Effector memory CD8-positive, alpha-beta T cell (primary cell): ENCODE measurements around the gene SIRT7.

Source experiments
- ATAC-seq: fragments of 150-1000 bp; cut with Tn5 transposase; replicated peaks from 2 replicates; pipeline ENCODE4 v1.10.0; 2021; ENCODE audit warnings: mild to moderate bottlenecking, moderate library complexity
- DNase-seq, 3 experiments: peaks; one replicate each; pipeline ENCODE4 v3.0.0; 2021
- H3K27ac Mint-ChIP-seq, 2 donors: one replicate each; pipeline ENCODE4 v1.8.0; 2022; ENCODE audit warnings: mild to moderate bottlenecking in 2 of 2, mixed read lengths in 2 of 2, moderate library complexity in 2 of 2
- H3K27me3 Mint-ChIP-seq, 2 donors: one replicate each; pipeline ENCODE4 v1.8.0; 2022; ENCODE audit warnings: mixed read lengths in 2 of 2
- H3K36me3 Mint-ChIP-seq: one replicate; pipeline ENCODE4 v1.8.0; 2022; ENCODE audit warnings: mild to moderate bottlenecking, moderate library complexity, mixed read lengths; ENCODE audit not compliant: insufficient read depth
- H3K4me1 Mint-ChIP-seq, 2 donors: one replicate each; pipeline ENCODE4 v1.8.0; 2022; ENCODE audit warnings: low read depth in 2 of 2, mixed read lengths in 2 of 2
- H3K4me3 Mint-ChIP-seq, 2 donors: one replicate each; pipeline ENCODE4 v1.8.0; 2022; ENCODE audit warnings: mild to moderate bottlenecking in 2 of 2, mixed read lengths in 2 of 2, moderate library complexity in 2 of 2
- H3K9me3 Mint-ChIP-seq, 2 donors: one replicate each; pipeline ENCODE4 v1.8.0; 2022; ENCODE audit warnings: mixed read lengths in 2 of 2

The SIRT7 gene

DNA sequence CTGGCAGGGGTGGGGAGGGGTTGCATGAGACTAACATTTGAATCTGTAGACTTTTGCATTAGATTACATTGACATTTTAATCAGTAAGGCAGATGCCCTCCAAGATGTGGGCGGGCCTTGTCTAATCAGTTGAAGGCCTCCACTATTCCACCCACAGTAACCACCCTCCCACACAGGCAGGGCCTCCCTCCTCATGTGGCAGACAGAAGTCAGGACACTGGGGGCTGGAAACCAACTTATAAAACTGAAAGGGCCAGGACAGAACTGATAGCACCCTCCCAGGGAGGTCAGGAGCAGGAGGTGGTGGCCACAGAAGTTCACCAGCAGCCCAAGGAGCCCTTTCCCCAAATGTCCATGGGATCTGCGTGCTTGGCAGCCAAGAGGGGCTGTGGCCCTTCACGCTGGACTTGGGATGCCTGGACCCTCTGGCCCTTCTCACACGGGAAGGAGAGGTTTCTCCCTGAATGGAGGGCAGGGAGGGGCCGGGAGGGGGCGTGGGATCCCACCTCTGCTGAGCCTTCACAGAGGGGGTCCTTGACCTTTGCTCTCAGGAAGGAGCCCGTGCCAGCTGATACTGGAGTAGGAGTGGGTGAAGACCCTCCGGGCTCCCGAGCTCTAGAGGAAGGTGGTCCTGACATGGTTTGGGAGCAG lies 14.5 kb upstream of the SIRT7 start:
- peaks cover 13% of the 10 kb centered on the region for H3K36me3 Mint-ChIP-seq
- peaks cover 6 to 50% of the 10 kb centered on the region in 2 donors for H3K27me3 Mint-ChIP-seq
- no peak overlapping the region for H3K27ac Mint-ChIP-seq
- H3K4me3 Mint-ChIP-seq = no peak overlapping the region
- no peak for DNase-seq
- H3K9me3 Mint-ChIP-seq = no peaks in the 10 kb centered on the region
- ATAC-seq = no peak
- peaks cover 5% of the 10 kb centered on the region in 2 donors for H3K4me1 Mint-ChIP-seq

DNA sequence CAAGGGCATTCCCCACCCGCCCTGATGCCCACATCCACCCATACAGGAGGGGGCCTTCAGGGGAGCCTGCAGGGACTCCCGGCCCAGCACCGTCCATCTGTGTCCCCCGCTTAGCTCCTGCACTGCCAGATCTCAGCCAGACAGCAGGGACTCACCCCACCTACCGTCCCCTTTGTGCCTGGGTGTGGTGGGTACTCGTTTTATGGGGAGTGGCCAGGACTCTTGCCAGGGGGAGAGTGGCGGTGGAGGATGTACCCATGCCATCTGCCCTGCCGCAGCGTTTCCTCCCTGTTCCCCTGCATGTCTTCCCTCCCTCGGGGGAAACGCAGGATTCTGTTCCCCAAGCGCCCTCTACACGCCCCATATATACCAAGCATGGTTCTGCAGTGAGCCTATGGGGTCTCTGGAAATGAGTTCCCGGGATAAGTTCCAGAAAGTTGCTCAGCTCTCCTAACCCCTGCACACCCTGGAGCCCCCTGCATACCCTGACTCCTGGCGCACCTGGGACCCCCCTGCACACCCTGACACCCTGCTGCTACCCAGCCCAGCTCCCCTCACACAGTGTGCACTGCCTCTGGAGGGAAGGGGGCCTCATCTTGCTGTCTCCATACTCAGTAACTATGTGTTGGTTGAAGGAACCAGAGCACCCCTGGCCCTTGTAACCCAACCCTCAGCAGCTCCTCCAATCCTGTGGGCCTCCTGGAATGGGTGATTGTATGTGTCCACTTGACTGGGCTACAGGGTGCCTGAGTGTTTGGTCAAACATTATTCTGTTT lies 13.8 kb upstream of the SIRT7 start:
- H3K27ac Mint-ChIP-seq = no peak overlapping the region
- H3K36me3 Mint-ChIP-seq = peaks cover 14% of the 10 kb centered on the region
- peaks cover 5% of the 10 kb centered on the region in 2 donors for H3K4me1 Mint-ChIP-seq
- H3K27me3 Mint-ChIP-seq = peaks cover 6 to 50% of the 10 kb centered on the region in 2 donors
- DNase-seq = no peak
- H3K4me3 Mint-ChIP-seq = no peak overlapping the region
- no peak for ATAC-seq
- H3K9me3 Mint-ChIP-seq = no peaks in the 10 kb centered on the region

DNA sequence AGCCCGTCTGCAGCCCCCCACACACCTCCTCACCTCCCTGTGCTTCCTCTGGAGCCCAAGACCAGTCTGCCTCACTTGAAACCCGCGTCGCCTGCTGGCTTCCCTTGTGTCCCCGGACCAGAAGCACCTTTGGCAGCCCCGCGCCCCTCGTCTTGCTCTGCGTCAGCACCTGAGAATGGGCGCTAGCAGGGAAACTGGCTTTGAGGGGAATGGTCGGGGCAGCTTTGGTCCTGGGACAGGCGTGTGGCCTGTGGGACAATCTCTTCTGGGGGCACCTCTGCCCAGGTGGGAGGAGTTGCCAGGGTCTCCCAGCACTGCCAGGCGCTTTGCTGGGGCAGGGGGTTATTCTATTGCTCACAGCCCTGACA lies 13.2 kb upstream of the SIRT7 start:
- peak overlapping the region in 1 of 2 donors; percentile 24 for H3K4me3 Mint-ChIP-seq
- H3K27ac Mint-ChIP-seq = no peak overlapping the region

DNA sequence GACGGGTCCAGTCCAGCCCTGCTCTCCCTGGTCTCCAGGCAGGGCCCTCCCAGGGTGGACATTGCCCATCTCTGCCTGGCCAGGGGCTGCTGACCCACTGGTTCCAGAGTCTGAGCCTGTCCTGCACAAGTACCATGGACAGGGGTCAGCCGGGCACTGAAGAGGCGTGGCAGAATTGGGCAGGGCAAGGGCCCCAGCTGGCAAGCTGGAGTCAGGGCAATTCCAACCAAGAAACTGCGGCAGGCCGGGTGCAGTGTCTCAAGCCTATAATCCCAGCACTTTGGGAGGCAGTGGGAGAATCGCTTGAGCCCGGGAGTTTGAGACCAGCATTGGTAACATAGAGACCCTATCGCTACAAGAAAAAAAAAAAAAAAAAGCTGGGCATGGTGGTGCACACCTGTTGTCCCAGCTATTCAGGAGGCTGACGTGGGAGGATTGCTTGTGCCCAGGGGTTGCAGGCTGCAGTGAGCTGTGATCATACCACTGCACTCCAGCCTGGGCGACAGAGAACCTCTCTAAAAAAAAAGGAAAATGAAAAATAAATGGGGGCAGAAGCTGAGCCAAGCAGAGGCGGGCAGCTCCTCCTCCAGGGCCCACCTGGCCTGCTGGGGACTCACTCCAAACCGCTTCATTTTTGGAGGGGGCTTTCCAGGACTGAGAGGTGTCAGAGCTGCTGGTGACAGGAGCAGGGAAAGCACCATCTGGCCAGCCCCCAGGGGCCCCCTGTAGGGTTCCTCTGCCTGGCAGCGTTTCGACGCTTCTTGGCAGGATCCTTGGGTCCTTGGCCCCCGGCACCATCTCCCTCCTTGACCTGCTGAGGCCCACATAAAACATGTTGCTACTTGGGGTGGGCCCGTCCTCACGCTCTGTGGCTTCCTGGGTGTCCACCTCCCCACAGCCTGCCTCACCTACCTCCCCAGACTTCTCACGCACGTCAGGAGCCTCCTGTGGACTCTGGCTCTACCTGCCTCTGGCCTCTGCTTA lies 12.5 kb upstream of the SIRT7 start:
- peak overlapping the region in 1 of 2 donors; percentile 24 for H3K4me3 Mint-ChIP-seq
- ATAC-seq (no peak), DNase-seq (no peak)
- H3K27ac Mint-ChIP-seq = no peak overlapping the region
- H3K9me3 Mint-ChIP-seq = no peaks in the 10 kb centered on the region
- H3K36me3 Mint-ChIP-seq = peaks cover 21% of the 10 kb centered on the region
- H3K4me1 Mint-ChIP-seq = peaks cover 9 to 11% of the 10 kb centered on the region in 2 donors
- peaks cover 6 to 50% of the 10 kb centered on the region in 2 donors for H3K27me3 Mint-ChIP-seq

More for the DNA sequence above, 13.2 kb upstream of the SIRT7 start:
- peaks cover 19% of the 10 kb centered on the region for H3K36me3 Mint-ChIP-seq
- peaks cover 6 to 50% of the 10 kb centered on the region in 2 donors for H3K27me3 Mint-ChIP-seq
- ATAC-seq = no peak
- H3K4me1 Mint-ChIP-seq = peaks cover 7 to 9% of the 10 kb centered on the region in 2 donors
- no peak for DNase-seq
- no peaks in the 10 kb centered on the region for H3K9me3 Mint-ChIP-seq

DNA sequence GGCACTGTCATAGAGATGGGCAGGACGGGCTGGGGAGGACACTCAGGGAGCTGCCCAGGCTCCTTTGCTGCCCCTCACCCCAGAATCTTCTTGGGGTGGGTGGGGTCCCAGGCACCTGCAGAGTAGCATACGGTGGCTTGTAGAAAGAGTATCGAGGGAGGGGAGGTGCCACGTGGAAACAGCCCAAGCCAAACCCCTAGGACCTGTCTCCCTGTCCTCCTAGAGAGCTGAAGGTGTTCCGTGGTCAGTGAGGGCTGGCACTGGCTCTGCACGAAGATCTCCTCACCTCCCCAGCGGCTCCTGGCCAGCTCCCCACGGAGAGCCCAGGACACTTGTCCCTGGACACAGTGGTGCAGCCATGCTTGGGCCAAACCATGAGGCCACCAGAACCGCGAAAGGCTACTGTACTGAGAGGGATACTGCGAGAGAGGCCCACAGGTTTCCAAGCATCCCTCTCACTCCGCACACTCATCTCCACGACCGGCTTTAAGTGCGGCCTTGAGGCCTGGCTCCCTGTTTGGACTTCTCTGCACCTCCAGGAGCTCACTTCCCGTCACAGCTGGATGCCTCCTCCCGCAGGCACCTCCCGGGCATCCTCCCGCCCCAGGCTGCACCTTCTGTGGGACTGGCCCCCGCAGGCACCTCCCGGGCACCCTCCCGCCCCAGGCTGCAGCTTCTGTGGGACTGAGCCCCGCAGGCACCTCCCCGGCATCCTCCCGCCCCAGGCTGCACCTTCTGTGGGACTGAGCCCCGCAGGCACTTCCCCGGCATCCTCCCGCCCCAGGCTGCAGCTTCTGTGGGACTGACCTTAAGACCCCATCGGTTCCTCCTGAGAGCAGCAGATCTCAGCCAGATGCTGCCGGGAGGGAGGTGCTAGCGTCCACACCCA lies 11.5 kb upstream of the SIRT7 start:
- ATAC-seq = no peak
- DNase-seq = no peak
- Mint-ChIP-seq H3K4me3 (peak overlapping the region in 1 of 2 donors; percentile 48), H3K4me1 (peaks cover 9 to 11% of the 10 kb centered on the region in 2 donors), H3K27ac (peak overlapping the region in 1 of 2 donors; percentile 87), H3K9me3 (no peaks in the 10 kb centered on the region), H3K36me3 (peaks cover 23% of the 10 kb centered on the region), H3K27me3 (peaks cover 6 to 50% of the 10 kb centered on the region in 2 donors)

DNA sequence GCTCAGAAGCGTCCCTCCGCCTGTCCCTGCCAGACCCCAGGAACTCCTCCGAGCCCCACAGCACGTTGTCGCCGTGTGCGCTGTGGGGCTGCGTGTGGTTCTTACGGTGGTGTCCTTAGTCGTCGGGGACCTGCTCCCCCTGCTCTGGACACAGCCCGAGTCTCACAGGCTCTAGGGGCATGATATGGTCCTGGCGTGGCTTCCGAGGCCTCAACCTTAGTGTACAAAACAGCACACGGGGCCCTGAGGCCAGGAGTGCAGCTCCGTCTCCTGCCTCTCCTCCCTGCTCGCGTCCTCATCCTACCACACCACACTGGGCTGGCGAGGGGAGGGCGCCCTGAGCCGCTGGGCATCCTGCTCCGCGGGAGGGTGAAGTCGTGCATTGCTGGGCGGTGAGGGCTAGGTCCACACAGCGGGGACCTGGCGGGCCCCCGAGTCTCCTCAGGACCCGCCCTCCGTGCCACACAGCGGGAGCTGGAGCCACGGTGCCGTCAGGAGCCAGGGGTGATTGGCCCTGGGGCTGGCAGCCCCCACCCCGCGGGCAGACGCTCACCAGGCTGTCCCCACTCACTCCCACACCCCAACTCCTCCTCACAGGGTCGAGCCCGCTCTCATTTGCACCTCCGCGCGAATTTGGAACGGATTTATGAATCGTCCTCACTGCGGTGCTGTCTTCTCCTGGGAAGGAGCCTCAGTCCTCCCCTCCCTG lies 10.7 kb upstream of the SIRT7 start:
- H3K27me3 Mint-ChIP-seq = peaks cover 2 to 45% of the 10 kb centered on the region in 2 donors
- H3K27ac Mint-ChIP-seq = peak overlapping the region in 1 of 2 donors; percentile 87
- peak overlapping the region; percentile 52 to 63 for H3K4me3 Mint-ChIP-seq
- no peak for ATAC-seq
- peaks cover 9% of the 10 kb centered on the region in 2 donors for H3K4me1 Mint-ChIP-seq
- peaks cover 23% of the 10 kb centered on the region for H3K36me3 Mint-ChIP-seq
- no peak for DNase-seq
- no peaks in the 10 kb centered on the region for H3K9me3 Mint-ChIP-seq

DNA sequence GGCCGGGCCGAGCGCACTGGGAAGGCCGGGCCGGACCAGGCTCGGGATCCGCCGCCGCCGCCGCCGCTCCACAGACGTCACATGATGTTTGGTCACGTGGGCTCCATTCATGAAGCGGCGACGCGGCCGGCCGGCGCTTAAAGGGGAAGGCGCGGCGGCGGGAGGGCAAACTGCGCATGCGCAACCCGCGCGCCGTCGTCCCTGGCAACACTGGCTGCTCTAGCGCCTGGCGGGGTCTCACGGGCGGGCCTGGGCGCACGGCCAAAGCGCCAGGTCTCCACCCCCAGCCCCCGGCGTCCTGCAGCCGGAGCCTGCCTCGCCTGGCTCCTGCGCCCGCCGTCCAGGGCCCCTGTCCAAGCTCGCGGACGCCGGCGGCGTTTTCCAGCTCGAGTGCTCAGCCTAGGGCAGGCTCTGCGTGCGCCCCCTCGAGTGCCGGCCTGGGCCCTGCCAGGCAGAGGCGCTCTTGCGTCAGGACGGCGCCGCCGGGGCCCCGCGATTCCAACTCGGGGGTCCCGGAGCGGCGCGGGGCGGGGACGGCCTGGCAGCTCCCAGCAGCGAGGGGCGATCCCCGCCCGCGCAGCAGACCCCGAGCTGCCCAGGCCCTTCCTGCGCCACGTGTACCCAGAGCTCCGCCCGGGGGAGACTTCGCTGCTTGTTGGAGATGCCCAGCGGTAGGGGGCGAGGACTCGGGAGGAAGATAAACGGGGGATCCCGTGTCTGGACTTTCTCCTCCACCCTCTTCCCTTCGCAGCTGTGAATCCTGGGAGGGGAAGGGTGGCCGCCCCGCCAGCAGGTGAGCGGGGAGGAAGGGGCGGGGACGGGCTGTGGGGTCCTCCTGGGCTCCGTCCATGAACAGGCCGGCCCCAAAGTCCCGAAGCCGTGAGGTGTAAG lies 9.9 kb upstream of the SIRT7 start, which contains the start of gene MAFG:
Gene MAFG (minus strand): TSS at position 83 of the 891 bp plus-strand sequence. CDS start 4,550 bp downstream, outside the sequence.
- peaks cover 6 to 7% of the 10 kb centered on the region in 2 donors for H3K4me1 Mint-ChIP-seq
- peak within 1 kb of the TSS; percentile 84 to 87 for H3K27ac Mint-ChIP-seq
- peaks cover 0 to 40% of the 10 kb centered on the region in 2 donors for H3K27me3 Mint-ChIP-seq
- DNase-seq = peak; percentile 84 to 86 (median 85)
- peak within 1 kb of the TSS; percentile 77 to 80 for H3K4me3 Mint-ChIP-seq
- H3K36me3 Mint-ChIP-seq = peaks cover 23% of the 10 kb centered on the region
- H3K9me3 Mint-ChIP-seq = no peaks in the 10 kb centered on the region
- ATAC-seq = peak; percentile 78

DNA sequence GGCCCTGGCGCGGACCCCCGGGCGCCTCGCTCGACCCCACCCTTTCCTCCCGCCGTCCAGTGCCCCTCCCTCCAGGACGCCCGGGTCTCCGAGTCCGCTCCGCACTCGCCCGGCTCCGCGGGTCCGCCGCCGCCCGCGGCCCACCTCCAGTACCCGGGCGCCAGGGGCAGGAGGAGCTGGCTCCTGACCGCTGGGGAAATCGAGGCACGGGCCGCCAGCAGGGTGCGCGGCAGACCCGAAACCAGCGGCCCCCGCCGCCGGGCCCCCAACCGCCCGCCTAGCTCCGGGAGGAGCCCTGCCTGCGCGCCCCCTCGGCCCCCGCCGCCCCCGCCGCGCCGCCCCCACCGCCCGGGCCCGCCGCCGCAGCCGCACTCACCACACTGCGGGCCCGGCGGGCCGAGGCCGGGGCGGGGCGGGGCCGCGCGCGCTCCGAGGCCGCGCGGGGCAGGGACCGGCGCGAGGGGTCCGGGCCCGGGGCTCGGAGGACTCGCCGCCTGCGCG lies 9.2 kb upstream of the SIRT7 start:
- Mint-ChIP-seq H3K4me3 (peak overlapping the region; percentile 77 to 80), H3K27me3 (peaks cover 0 to 36% of the 10 kb centered on the region in 2 donors), H3K9me3 (no peaks in the 10 kb centered on the region), H3K36me3 (peaks cover 23% of the 10 kb centered on the region), H3K27ac (peak overlapping the region in 1 of 2 donors; percentile 72), H3K4me1 (peaks cover 6 to 7% of the 10 kb centered on the region in 2 donors)
- no peak for DNase-seq
- peak; percentile 52 for ATAC-seq

DNA sequence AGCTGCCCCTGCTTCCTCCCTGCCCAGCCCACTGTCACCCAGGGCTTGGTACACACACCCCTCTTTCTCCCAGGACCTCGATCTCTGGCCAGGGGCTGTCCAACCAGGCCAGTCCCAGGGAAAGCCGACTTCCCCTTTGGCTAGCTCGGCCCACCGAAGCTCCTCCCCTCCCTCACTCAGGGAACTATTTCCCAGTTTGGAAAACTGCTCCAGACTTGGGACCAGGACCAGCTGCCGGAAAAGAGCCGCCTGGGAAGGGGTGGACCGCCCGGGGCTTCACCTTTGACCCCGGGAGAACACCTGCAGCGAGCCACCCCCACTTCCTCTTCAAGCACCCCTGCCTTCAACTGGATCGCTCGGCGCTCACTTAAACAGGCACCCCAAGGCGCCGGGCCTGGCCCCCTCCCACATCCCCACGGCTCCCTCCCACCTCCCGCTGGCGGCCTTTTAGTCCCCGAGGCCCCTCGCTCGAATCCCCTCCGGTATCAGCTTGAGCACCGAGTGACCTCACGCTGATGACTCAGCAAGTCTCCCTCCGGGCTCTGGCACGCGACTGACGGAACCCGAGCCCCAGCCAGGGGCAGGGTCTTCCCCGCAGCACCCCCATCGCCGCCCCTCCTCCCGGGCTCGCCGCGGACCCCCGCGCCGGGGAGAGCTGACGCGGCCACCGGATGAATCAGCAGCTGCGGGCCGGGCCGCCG lies 8.6 kb upstream of the SIRT7 start:
- no peak for DNase-seq

DNA sequence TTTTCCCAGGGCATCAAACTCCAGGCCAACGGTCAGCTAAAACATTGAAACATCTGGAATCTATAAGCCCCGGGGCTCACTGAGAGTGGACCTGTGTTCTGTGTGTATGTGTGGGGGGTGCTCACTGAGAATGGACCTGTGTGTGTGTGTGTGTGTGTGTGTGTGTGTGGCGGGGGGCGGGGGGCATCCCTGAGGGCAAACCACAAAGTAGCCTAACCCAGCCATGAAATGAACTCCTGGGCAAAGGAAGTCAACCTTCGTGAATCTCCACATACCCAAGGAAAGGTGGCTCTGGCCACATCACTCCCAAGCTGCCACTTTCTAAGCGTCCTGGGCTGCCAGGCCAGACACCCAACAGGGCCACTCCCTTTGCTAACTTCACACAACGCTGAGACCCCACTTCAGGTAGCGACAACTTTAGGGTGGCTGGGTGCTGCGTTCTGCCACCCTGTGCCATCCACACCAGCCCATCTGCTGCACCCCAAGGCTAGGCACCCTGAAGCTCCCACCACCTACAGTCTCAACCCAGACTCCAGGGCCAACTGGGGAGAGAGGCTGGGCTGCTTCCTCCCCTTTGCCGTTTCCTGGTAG lies 8.0 kb upstream of the SIRT7 start:
- no peak for DNase-seq
- ATAC-seq = no peak
- peaks cover 26% of the 10 kb centered on the region for H3K36me3 Mint-ChIP-seq
- H3K27me3 Mint-ChIP-seq = peaks cover 0 to 24% of the 10 kb centered on the region in 2 donors
- H3K27ac Mint-ChIP-seq = peak overlapping the region; percentile 84 to 87
- H3K9me3 Mint-ChIP-seq = no peaks in the 10 kb centered on the region
- peak overlapping the region; percentile 77 to 80 for H3K4me3 Mint-ChIP-seq
- peaks cover 6 to 7% of the 10 kb centered on the region in 2 donors for H3K4me1 Mint-ChIP-seq

More for the DNA sequence above, 8.6 kb upstream of the SIRT7 start:
- peak; percentile 11 for ATAC-seq
- H3K9me3 Mint-ChIP-seq = no peaks in the 10 kb centered on the region
- H3K36me3 Mint-ChIP-seq = peaks cover 23% of the 10 kb centered on the region
- peaks cover 6 to 7% of the 10 kb centered on the region in 2 donors for H3K4me1 Mint-ChIP-seq
- H3K4me3 Mint-ChIP-seq = peak overlapping the region; percentile 77 to 80
- H3K27me3 Mint-ChIP-seq = peaks cover 0 to 30% of the 10 kb centered on the region in 2 donors
- peak overlapping the region; percentile 84 to 87 for H3K27ac Mint-ChIP-seq
